Left cardiac atrium (tissue), 4 donors: Measurements from ENCODE around the gene MYO10. TPM values are rescaled to one million over a fixed set of nuclear protein-coding genes. Genes with fewer than 3 reads are reported as not detected.

Experiments used
- ATAC-seq, 2 donors: fragments of 200-7000 bp; cut with Tn5 transposase; one replicate each; pipeline ENCODE4 v1.9.1; 2020; ENCODE audit warnings: mild to moderate bottlenecking in 2 of 2, moderate library complexity in 2 of 2
- DNase-seq: peaks from one replicate; pipeline ENCODE4 v3.0.0-alpha.2; 2020
- intact Hi-C, 2 donors: fragments of 100-400 bp; cut with DNase I; formaldehyde crosslinking; loops; one replicate each; pipeline versions ENCODE4 v1.14.1 to v1.15.1; 2022 to 2023
- total RNA-seq, 2 donors: library from RNA; stranded (reverse); fragmentation: NEBNext Ultra II Directional; extraction: Animal tissue kit (Norgen Biotek cat#: 25700); gene quantifications; one replicate each; pipeline ENCODE4 v1.2.1, GENCODE V29; 2021
- donor health status: DM: no; HTN: yes; CAD: no.
- donor health status: DM: no; HTN: yes; CAD: no; lungs with severe emphysema.
- donor health status: DM: yes; HTN: yes; CAD: no.
- donor health status: Dilated cardiomyopathy.

MYO10 gene
- total RNA-seq, 2 donors from 2014 or later, result 3.8 to 7.7 TPM

GRCh38 chr5:16712620-16713019, 223.5 kb downstream of the MYO10 start:
- DNase-seq (no peak), ATAC-seq (no peak)
- intact Hi-C loops, result no loop called here

- intact Hi-C loops, result no loop called here
- ATAC-seq, result no peak
- no peak for DNase-seq
Observed at GRCh38 chr5:16712178-16712577, 223.9 kb downstream of the MYO10 start.

GRCh38 chr5:16709691-16710433, 226.2 kb downstream of the MYO10 start:
- intact Hi-C loops, result no loop called here
- ATAC-seq, result no peak
- no peak for DNase-seq

- ATAC-seq, result no peak
- intact Hi-C loops, result no loop called here
- DNase-seq, result no peak
Observed at GRCh38 chr5:16707869-16708192, 228.3 kb downstream of the MYO10 start.

GRCh38 chr5:16707168-16707868, 228.8 kb downstream of the MYO10 start:
- DNase-seq (no peak), ATAC-seq (no peak)
- intact Hi-C loops, result no loop called here

- no peak for ATAC-seq
- intact Hi-C loops, result no loop called here
- DNase-seq, result no peak
Observed at GRCh38 chr5:16704945-16705344, 231.1 kb downstream of the MYO10 start.

- intact Hi-C loops, result no loop called here
- DNase-seq (no peak), ATAC-seq (no peak)
Observed at GRCh38 chr5:16702964-16703363, 233.1 kb downstream of the MYO10 start.

GRCh38 chr5:16701134-16702099, 234.7 kb downstream of the MYO10 start:
- ATAC-seq, result no peak
- intact Hi-C loops, result no loop called here
- no peak for DNase-seq

- no peak for DNase-seq
- intact Hi-C loops, result no loop called here
Observed at GRCh38 chr5:16700081-16700480, 236.0 kb downstream of the MYO10 start.

GRCh38 chr5:16695779-16696178, 240.3 kb downstream of the MYO10 start:
- ATAC-seq, result no peak

More at GRCh38 chr5:16700081-16700480, 236.0 kb downstream of the MYO10 start:
- ATAC-seq, result no peak

GRCh38 chr5:16693879-16694278, 242.2 kb downstream of the MYO10 start:
- DNase-seq (no peak), ATAC-seq (no peak)
- intact Hi-C loops, result no loop called here

More at GRCh38 chr5:16695779-16696178, 240.3 kb downstream of the MYO10 start:
- intact Hi-C loops, result no loop called here
- no peak for DNase-seq

GRCh38 chr5:16691731-16692130, 244.4 kb downstream of the MYO10 start:
- intact Hi-C loops, result no loop called here
- ATAC-seq (no peak), DNase-seq (no peak)

- no peak for DNase-seq
- ATAC-seq, result peak in 1 of 2 donors; percentile 27
- intact Hi-C loops, result no loop called here
Observed at GRCh38 chr5:16690243-16690852, 245.7 kb downstream of the MYO10 start.

- ATAC-seq (no peak), DNase-seq (no peak)
- intact Hi-C loops, result no loop called here
Observed at GRCh38 chr5:16687898-16688297, 248.2 kb downstream of the MYO10 start.

- intact Hi-C loops, result no loop called here
- no peak for ATAC-seq
- no peak for DNase-seq
Observed at GRCh38 chr5:16685069-16685468, 251.0 kb downstream of the MYO10 start.

GRCh38 chr5:16681876-16682275, 254.2 kb downstream of the MYO10 start:
- no peak for ATAC-seq
- intact Hi-C loops, result no loop called here
- no peak for DNase-seq

- intact Hi-C loops, result no loop called here
- DNase-seq (no peak), ATAC-seq (no peak)
Observed at GRCh38 chr5:16679863-16680262, 256.2 kb downstream of the MYO10 start.

- intact Hi-C loops, result no loop called here
- DNase-seq (no peak), ATAC-seq (no peak)
Observed at GRCh38 chr5:16679190-16679589, 256.9 kb downstream of the MYO10 start.

- intact Hi-C loops, result no loop called here
- no peak for DNase-seq
- ATAC-seq, result no peak
Observed at GRCh38 chr5:16675806-16676205, 260.3 kb downstream of the MYO10 start.
